Activated CD8-positive, alpha-beta memory T cell treated with anti-CD3 and anti-CD28 coated beads, Interleukin-2, amount 50 U/mL, for 1 hour (primary cell): ENCODE measurements around the gene HTR4.
"Not testable (repeated sequence)": the region's sequence is repeated elsewhere in the genome, so short reads cannot be mapped to it uniquely, and the experiment has no call there.

Source experiments
- DNase-seq: peaks from one replicate; pipeline ENCODE4 v3.0.0-alpha.2; 2020; ENCODE audit errors: extremely low read depth

Gene HTR4, protein sequence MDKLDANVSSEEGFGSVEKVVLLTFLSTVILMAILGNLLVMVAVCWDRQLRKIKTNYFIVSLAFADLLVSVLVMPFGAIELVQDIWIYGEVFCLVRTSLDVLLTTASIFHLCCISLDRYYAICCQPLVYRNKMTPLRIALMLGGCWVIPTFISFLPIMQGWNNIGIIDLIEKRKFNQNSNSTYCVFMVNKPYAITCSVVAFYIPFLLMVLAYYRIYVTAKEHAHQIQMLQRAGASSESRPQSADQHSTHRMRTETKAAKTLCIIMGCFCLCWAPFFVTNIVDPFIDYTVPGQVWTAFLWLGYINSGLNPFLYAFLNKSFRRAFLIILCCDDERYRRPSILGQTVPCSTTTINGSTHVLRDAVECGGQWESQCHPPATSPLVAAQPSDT

DNA sequence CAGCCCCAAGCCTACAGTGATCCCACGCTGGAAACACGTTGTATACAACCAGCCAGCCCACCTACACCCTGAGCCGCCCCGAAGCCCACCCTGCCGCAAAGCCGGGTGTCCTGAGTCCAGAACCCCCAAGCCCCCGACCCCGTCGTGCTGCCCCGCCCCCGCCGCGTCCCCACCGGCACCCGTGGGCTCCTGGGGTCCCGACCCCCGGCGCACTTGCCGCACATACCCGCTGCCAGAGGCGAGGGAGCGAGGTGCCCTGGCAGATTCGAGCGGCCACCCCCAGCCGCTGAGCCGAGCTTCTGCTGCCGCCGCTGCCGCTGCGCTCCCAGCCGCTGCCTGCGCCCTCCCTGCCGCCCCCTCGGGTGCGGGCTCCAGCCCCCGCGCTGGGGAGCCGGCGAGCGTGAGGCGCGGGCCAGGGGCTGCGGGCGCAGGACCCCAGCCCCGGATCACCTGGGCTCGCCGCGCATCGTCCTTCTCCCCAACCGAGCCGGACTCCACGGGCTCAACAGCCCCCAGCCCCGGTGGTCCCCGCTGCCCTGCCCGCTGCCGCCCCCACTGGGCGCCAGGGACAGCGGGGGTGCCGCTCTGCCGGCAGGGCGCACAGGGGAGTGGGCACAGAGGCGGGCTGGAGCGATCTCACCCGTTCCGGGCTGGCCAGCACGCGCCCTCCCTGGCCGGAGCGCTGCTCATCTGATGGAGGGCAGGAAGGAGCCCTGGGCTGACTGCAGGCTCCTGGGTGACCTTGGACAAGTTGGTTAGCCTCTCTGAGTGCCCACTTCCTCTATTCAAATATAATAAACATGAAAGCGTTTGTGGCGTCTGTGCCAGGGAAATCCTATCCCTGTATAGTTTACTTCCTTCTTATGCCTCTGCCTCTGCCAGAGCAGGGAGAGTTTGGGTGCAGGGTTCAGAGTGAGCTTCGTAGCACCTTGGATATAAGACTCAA, at the start of gene HTR4:
HTR4 (minus strand) TSS at position 692 of the 946 bp plus-strand sequence. CDS start 17,513 bp downstream, outside the sequence.
- DNase-seq, result no peak

GRCh38 chr5:148702019-148702596, 47.8 kb upstream of the HTR4 start:
- DNase-seq, result no peak

- no peak for DNase-seq
Measured at GRCh38 chr5:148699028-148699427, 44.7 kb upstream of the HTR4 start.

DNA sequence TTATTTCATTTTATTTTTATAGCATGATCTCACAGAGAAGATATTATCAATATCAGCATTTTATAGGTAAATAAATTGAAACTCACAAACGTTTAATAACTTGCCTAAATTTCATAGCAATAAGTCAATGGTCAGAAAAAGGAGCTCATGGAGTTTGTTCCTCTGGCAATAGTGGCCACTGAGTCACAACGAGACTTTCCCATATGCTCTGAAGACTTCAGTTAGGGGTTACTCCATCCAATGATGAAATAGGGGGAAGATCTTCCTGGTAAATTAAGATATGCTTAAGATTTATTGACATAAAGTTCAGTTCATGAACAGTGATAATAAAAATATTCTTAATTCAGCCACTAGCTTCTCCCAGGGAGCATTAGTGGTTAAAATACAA, 43.5 kb upstream of the HTR4 start:
- DNase-seq, result no peak

DNA sequence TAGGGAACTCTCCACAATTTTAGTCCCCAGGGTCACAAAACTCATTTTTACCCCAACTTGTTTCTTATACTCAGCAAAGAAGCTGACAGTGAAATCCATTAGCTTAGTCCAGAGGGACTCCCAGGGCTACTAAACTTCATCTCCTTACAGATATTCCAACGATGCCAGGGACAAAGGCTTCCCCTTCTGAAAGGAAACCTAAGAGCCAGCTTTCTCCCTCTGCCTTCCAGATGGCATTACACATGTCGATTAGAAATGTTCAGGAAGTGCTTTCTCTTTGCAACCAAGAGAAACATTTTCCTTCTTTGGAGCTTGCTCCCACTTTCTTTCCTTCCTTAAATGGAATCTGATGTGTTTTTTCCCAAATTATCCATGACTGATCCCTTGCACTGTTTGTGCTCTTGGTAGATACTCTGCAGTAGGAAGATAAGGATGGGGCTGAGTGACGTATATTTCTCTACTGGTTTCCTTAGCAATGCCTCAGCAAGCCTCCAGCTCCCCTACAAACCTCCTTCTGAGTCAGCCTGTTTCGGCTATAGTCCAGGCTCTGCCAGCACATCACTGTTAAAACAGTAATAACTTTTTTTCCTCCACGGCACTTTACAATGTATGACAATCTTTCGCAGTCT, 43.0 kb upstream of the HTR4 start:
- DNase-seq, result no peak

DNA sequence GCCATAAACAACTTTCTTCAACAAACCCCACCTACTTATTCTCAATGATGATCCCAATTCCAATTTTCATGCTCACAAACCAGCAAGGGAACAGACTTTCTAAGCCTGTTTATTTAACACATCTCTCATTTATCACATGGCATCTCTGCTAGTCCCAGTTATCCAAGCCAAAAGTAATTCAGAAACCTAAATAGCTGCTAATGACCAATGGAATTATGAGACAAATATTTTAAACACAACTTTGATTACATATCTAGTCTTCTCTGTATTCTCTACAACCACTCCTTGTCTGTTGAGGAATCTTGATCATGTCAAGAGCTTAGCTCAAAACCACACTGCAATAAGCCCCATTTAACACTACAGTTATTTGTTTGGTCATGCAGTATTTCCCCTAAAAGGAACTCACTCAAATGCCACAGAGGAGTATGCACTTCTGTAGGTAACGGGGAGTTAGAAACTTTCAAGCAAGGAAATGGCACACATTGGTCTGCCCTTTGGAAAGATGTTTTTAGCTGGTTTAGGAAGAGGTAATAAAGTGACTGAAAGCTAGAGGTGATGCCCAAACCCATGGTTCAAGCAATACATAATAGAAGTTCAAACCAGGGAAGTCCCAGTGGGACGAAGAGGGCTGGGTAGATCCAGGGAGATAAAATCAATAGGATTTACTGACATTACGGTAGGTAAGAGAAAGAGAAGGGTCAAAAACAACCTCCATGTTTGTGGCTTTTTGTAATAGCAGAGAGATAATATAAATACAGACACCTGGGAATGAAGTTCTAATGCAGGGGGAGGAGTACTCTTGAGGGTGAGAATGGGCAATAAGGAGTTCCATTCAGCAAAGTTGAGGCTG, 42.1 kb upstream of the HTR4 start:
- no peak for DNase-seq

- no peak for DNase-seq
Measured at GRCh38 chr5:148690945-148691344, 36.6 kb upstream of the HTR4 start.

GRCh38 chr5:148688787-148689186, 34.5 kb upstream of the HTR4 start:
- no peak for DNase-seq

GRCh38 chr5:148687871-148688270, 33.5 kb upstream of the HTR4 start:
- DNase-seq, result no peak

GRCh38 chr5:148687427-148687826, 33.1 kb upstream of the HTR4 start:
- DNase-seq, result no peak

DNA sequence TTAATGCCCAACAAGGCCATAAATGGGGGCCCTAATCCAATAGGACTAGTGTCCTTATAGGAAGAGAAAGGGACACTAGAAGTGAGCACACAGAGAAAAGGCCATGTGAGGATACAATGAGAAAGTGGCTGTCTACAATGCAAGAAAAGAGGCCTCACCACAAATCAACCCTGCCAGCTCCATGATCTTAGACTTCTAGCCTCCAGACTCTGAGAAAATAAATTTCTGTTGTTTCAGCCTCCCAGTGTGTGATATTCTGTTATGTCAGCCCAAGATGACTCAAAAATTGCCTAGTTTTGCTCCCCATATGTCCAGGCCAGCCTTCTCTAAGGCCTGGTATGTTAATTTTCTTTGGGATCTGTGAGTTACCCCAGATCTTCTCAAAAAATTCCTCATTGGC, 32.3 kb upstream of the HTR4 start:
- DNase-seq, result no peak

GRCh38 chr5:148685520-148686134, 31.3 kb upstream of the HTR4 start:
- no peak for DNase-seq

- DNase-seq, result no peak
Measured at GRCh38 chr5:148684528-148684927, 30.2 kb upstream of the HTR4 start.

DNA sequence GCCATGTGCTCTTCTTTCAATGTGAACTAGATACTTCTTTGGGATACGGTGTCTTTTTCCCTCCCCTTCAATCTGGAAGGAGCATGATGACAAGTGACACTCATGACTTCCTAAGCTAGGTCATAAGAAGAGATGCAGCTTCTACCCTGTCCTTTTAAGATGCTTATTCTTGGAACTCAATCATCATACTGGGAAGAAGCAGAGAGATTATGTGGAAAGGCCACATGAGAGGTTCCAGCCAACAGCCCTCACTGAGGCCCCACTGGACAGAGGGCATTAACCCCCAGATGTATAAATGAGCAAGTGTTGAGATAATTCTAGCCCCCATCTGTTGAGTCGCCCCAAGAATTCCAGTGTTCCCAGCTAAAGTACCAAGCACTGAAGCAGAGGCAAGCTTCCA, 29.3 kb upstream of the HTR4 start:
- no peak for DNase-seq

- no peak for DNase-seq
Measured at GRCh38 chr5:148682058-148683026, 28.0 kb upstream of the HTR4 start.

DNA sequence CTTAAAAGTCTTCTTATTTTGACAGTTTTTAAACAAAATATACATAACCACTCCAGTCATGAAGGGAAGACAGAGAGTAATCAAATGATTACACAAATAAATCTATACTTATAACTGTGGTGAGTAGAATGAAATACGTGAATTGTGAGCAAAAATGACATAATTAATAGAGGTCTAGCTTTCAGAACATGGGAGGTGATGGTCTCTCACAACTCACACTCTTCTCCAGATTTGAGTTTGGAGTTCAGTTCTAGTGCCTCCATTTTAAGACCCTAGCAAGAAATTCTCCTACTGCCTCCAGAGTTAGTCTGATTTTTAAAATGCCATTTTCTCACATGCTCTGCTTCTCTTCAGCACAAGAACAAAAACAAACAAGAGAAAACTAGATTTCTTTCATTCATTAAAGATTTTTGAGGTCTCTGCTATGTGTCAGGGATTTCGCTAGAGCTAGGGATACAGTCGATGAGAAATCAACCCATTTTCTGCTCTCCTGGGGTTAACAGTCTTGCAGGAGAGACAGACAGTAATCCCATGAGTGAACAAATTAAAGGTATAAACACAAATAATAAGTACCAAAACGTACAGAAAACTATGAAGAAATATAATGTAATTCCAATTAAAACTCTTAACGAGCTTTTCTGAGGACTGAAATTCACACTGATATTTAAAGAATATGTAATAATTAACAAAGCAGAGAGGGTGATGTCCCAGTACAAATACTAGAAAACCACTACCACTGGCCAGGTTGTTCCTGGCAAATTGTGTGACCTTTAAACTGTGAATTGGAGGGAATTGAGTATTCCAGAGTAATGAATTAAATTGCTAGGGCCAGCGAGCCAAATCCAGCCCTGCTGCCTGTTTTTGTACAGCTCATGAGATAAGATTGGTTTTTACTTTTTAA, 27.1 kb upstream of the HTR4 start:
- no peak for DNase-seq

- not testable (repeated sequence) for DNase-seq
Measured at GRCh38 chr5:148673704-148674103, 19.4 kb upstream of the HTR4 start.

DNA sequence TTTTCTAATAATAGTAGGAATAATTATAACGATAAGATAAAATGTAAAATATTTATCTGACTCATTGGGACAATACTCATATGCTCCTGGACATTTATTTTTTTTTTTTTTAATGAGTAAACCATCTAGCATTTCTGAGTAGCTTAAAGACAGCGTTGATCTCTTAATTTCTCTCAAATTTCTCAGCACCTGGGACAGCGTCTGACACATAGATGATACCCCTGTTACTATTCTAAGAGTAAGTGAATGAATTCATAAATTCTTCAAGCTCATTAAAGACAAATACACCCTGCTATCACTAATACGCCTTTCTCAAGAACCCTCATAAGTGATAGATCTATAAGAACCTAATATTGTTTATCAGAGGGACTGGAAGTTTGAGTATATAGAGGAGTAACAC, 12.0 kb upstream of the HTR4 start:
- no peak for DNase-seq
